Spleen (tissue), 11 donors: ENCODE data around the gene SYCP3. TPM values are rescaled to one million over a fixed set of nuclear protein-coding genes. Genes with fewer than 3 reads are reported as not detected.

Source experiments
- DNase-seq: peaks from one replicate; pipeline ENCODE4 v3.0.0-alpha.2; 2020
- H3K27ac ChIP-seq, 8 donors: fragments of 200-600 bp; sonication (generic) in 7 of 8; 1 replicate in 4 of 8; 2 replicates in 4 of 8; pipeline versions ENCODE4 v1.5.0 to v1.8.0; 2016 to 2021; ENCODE audit warnings: inconsistent platforms in 4 of 8, mild to moderate bottlenecking in 4 of 8, moderate library complexity in 1 of 8
- H3K27me3 ChIP-seq, 7 donors: fragments of 200-600 bp; sonication (generic) in 6 of 7; replicated peaks in 1 of 7; 1 replicate in 4 of 7; 2 replicates in 3 of 7; pipeline versions ENCODE4 v1.5.0 to v1.8.0; 2016 to 2021; ENCODE audit warnings: inconsistent platforms in 3 of 7, mild to moderate bottlenecking in 1 of 7
- H3K36me3 ChIP-seq, 6 donors: fragments of 200-600 bp; sonication (generic) in 5 of 6; 1 replicate in 4 of 6; 2 replicates in 2 of 6; pipeline versions ENCODE4 v1.5.0 to v1.8.0; 2016 to 2021; ENCODE audit warnings: inconsistent platforms in 2 of 6
- H3K4me1 ChIP-seq, 6 donors: fragments of 200-600 bp; sonication (generic) in 5 of 6; 1 replicate in 3 of 6; 2 replicates in 3 of 6; pipeline versions ENCODE4 v1.5.0 to v1.8.0; 2016 to 2021; ENCODE audit warnings: inconsistent platforms in 3 of 6
- H3K4me3 ChIP-seq, 8 donors: fragments of 200-600 bp; sonication (generic) in 7 of 8; 1 replicate in 4 of 8; 2 replicates in 4 of 8; pipeline versions ENCODE4 v1.5.0 to v1.8.0; 2016 to 2021; ENCODE audit warnings: inconsistent platforms in 4 of 8, mild to moderate bottlenecking in 4 of 8, moderate library complexity in 2 of 8
- H3K9me3 ChIP-seq, 8 donors: fragments of 200-600 bp; sonication (generic) in 7 of 8; 1 replicate in 4 of 8; 2 replicates in 4 of 8; pipeline versions ENCODE4 v1.5.0 to v1.8.0; 2016 to 2021; ENCODE audit warnings: inconsistent platforms in 4 of 8
- POLR2A ChIP-seq, 3 donors: fragments of 450-650 bp; IDR thresholded peaks; one replicate each; pipeline ENCODE4 v1.5.1; 2017; ENCODE audit warnings: antibody characterized with exemption in 3 of 3, mild to moderate bottlenecking in 1 of 3
- POLR2AphosphoS5 ChIP-seq, 3 donors: sonication (generic); formaldehyde crosslinking; IDR thresholded peaks; one replicate each; pipeline ENCODE4 v1.5.1; 2017; ENCODE audit warnings: antibody characterized with exemption in 3 of 3
- WGBS, 5 donors: extraction: QIAGEN DNeasy Blood & Tissue Kit in 3 of 5; methylation state at CpG; one replicate each; pipeline versions ENCODE4 v1.1.5 to v1.1.7; 2013 to 2018; 5-methylcytosine and 5-hydroxymethylcytosine counted together
- intact Hi-C: fragments of 100-400 bp; cut with DNase I; formaldehyde crosslinking; loops from one replicate; pipeline ENCODE4 v1.15.0; 2023; ENCODE audit warnings: low total_unique reads
- polyA plus RNA-seq, 3 donors: library from polyadenylated mRNA; stranded (reverse); fragments of 200-250 nt; gene quantifications; one replicate each; pipeline ENCODE4 v1.2.1, GENCODE V29; 2013
- total RNA-seq, 7 donors: library from RNA; depleted of rRNA in 3 of 7; stranded (reverse); fragments of >200 nt in 3 of 7; fragmentation: NEBNext Ultra II Directional in 4 of 7; extraction: Animal tissue kit (Norgen Biotek cat#: 25700) in 4 of 7; gene quantifications; one replicate each; pipeline versions ENCODE4 v1.1.0 to v1.2.1, GENCODE V29; 2016 to 2021
- TF ChIP-seq, protein P1 (sequence below), 11 experiments: fragments of 200-600 bp in 7 of 11; fragments of 450-650 bp in 4 of 11; sonication (generic) in 4 of 11; IDR thresholded peaks in 8 of 11; conservative IDR thresholded peaks in 3 of 11; 1 replicate in 7 of 11; 2 replicates in 4 of 11; pipeline versions ENCODE4 v1.4.0 to v1.8.0; 2016 to 2021; ENCODE audit warnings: antibody characterized with exemption in 11 of 11, inconsistent platforms in 4 of 11, mild to moderate bottlenecking in 1 of 11
- donor health status: healthy with polysubstance abuse.
- donor health status: DM: no; HTN: no; CAD: no; lungs with moderate emphysema.
- donor health status: DM: no; HTN: no; CAD: no.
- donor health status: Bipolar disorder and iron deficiency.
- donor health status: healthy.
- donor health status: DM: no; HTN: no; CAD: no.
- donor health status: DM: yes; HTN: yes; CAD: no.

The SYCP3 gene
- total and polyA plus RNA-seq, 10 donors = 0.23 to 3.5 (median 0.44) TPM

GRCh38 chr12:101783150-101783549, 43.9 kb upstream of the SYCP3 start:
- H3K27me3 ChIP-seq = no peaks in the 10 kb centered on the region
- no peak overlapping the region for H3K27ac ChIP-seq
- H3K36me3 ChIP-seq = peaks cover 0 to 81% (median 14%) of the 10 kb centered on the region in 6 donors
- intact Hi-C loops = no loop called here
- DNase-seq = no peak
- 62 to 65% (median 64%) methylated on average over 2 of the region's 2 CpGs for WGBS, 5 donors
- no peak overlapping the region for H3K4me3 ChIP-seq
- TF ChIP-seq POLR2AphosphoS5 (IDR thresholded peaks at IDR 0.05) (no peak), POLR2A (IDR thresholded peaks at IDR 0.05) (no peak)
- TF ChIP-seq, protein P1, sequence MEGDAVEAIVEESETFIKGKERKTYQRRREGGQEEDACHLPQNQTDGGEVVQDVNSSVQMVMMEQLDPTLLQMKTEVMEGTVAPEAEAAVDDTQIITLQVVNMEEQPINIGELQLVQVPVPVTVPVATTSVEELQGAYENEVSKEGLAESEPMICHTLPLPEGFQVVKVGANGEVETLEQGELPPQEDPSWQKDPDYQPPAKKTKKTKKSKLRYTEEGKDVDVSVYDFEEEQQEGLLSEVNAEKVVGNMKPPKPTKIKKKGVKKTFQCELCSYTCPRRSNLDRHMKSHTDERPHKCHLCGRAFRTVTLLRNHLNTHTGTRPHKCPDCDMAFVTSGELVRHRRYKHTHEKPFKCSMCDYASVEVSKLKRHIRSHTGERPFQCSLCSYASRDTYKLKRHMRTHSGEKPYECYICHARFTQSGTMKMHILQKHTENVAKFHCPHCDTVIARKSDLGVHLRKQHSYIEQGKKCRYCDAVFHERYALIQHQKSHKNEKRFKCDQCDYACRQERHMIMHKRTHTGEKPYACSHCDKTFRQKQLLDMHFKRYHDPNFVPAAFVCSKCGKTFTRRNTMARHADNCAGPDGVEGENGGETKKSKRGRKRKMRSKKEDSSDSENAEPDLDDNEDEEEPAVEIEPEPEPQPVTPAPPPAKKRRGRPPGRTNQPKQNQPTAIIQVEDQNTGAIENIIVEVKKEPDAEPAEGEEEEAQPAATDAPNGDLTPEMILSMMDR (IDR thresholded peaks at IDR 0.05 in 8 of 11, conservative IDR thresholded peaks at IDR 0.05 in 3 of 11) = no peak
- H3K4me1 ChIP-seq = peaks cover 0 to 19% (median 7%) of the 10 kb centered on the region in 6 donors
- no peaks in the 10 kb centered on the region for H3K9me3 ChIP-seq

DNA sequence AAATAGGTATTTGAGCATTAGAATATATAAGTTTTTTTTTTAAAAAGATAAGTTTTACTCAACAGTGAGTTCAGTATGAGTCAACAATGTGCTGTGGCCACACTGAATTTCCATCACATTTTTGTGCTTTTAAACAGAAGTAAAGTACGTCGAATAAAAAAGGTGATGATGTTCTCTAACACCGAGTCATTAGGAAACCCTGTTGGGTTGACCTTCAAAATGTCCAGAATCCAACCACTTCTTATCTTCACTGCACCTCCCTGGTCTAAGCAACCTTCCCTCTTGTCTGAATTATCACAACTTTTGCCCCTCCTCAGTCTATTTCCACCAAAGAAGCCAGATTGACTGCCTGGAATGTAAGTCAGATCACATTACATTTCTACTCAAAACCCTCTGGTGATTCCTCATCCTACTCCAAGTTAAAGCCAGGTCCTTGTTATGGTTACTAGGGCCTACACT, 43.0 kb upstream of the SYCP3 start:
- WGBS, 5 donors = 68 to 87% (median 73%) methylated on average over 3 of the region's 3 CpGs
- H3K36me3 ChIP-seq = peaks cover 0 to 82% (median 12%) of the 10 kb centered on the region in 6 donors
- peaks cover 0 to 28% (median 7%) of the 10 kb centered on the region in 6 donors for H3K4me1 ChIP-seq
- DNase-seq = no peak
- H3K27ac ChIP-seq = no peak overlapping the region
- no peaks in the 10 kb centered on the region for H3K9me3 ChIP-seq
- TF ChIP-seq POLR2AphosphoS5 (IDR thresholded peaks at IDR 0.05) = no peak
- TF ChIP-seq, protein P1 (IDR thresholded peaks at IDR 0.05 in 8 of 11, conservative IDR thresholded peaks at IDR 0.05 in 3 of 11) = no peak
- TF ChIP-seq POLR2A (IDR thresholded peaks at IDR 0.05) = no peak
- intact Hi-C loops = no loop called here
- no peaks in the 10 kb centered on the region for H3K27me3 ChIP-seq
- H3K4me3 ChIP-seq = no peak overlapping the region

DNA sequence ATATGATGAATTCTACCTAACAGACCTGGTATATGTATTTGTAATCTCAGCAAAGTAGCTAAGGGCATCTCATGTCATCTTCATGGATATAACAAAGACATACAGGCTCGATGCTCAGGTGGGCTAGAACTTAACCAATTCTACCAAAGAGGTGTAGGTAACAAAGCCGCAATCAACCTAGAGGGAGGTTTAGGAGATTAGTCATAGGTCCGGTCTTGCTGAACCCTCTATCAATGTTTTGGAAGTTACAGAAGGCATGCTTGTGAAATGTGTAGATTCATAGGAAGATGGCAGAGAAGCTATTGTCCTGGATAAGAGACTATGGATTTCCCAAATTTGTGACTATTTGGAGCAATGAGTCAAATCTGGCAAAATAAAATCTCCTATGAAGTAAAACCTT, 42.6 kb upstream of the SYCP3 start:
- TF ChIP-seq POLR2AphosphoS5 (IDR thresholded peaks at IDR 0.05) (no peak), POLR2A (IDR thresholded peaks at IDR 0.05) (no peak)
- TF ChIP-seq, protein P1 (IDR thresholded peaks at IDR 0.05 in 8 of 11, conservative IDR thresholded peaks at IDR 0.05 in 3 of 11) = no peak
- Histone ChIP-seq H3K4me3 (no peak overlapping the region), H3K9me3 (no peaks in the 10 kb centered on the region), H3K27me3 (no peaks in the 10 kb centered on the region), H3K27ac (no peak overlapping the region), H3K36me3 (peaks cover 0 to 82% (median 11%) of the 10 kb centered on the region in 6 donors), H3K4me1 (peaks cover 0 to 32% (median 7%) of the 10 kb centered on the region in 6 donors)
- 77 to 91% (median 84%) methylated on average over 3 of the region's 3 CpGs for WGBS, 5 donors
- DNase-seq = no peak
- intact Hi-C loops = no loop called here

DNA sequence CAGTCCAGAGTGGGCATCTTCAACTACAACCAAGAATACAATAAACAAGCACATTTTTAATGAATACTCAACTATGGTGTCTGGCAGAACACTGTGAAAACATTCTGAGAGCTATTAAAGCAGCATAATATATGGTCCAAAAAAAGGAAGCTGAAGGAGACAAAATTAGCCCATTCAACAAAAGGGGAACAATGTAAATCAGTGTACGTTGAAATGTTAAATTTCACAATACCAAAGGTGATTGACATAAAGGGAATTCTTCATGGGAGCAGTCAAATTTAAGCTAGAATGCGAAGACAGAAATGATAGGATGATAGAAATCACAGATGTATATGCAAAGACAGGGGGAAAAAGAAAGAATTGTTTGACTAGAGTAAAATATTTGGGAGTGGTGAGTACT, 41.3 kb upstream of the SYCP3 start:
- no peak for DNase-seq
- Histone ChIP-seq H3K4me3 (no peak overlapping the region), H3K4me1 (peaks cover 0 to 38% (median 7%) of the 10 kb centered on the region in 6 donors), H3K36me3 (peaks cover 0 to 83% (median 11%) of the 10 kb centered on the region in 6 donors), H3K27ac (no peak overlapping the region), H3K27me3 (no peaks in the 10 kb centered on the region), H3K9me3 (no peaks in the 10 kb centered on the region)
- intact Hi-C loops = no loop called here
- WGBS, 5 donors = 37 to 66% (median 55%) methylated on average over 2 of the region's 2 CpGs
- TF ChIP-seq POLR2AphosphoS5 (IDR thresholded peaks at IDR 0.05) = no peak
- TF ChIP-seq, protein P1 (IDR thresholded peaks at IDR 0.05 in 8 of 11, conservative IDR thresholded peaks at IDR 0.05 in 3 of 11) = no peak
- no peak for TF ChIP-seq POLR2A (IDR thresholded peaks at IDR 0.05)
